AG10803 (cell line): ENCODE results near the gene BRAT1.
"Not testable (repeated sequence)": the region's sequence is repeated elsewhere in the genome, so short reads cannot be mapped to it uniquely, and the experiment has no call there.

ENCODE experiments used
- DNase-seq: peaks from one replicate; pipeline ENCODE4 v3.0.0; 2010; ENCODE audit warnings: low read depth
- H3K4me3 ChIP-seq: 2 replicates; pipeline ENCODE4 v1.5.1; 2011; ENCODE audit warnings: mild to moderate bottlenecking, low read length, control low read depth
- TF ChIP-seq, protein P1 (sequence below): conservative IDR thresholded peaks from 2 replicates; pipeline ENCODE4 v1.5.1; 2011; ENCODE audit warnings: mild to moderate bottlenecking, low read length, control low read depth, inconsistent platforms

The BRAT1 gene

DNA sequence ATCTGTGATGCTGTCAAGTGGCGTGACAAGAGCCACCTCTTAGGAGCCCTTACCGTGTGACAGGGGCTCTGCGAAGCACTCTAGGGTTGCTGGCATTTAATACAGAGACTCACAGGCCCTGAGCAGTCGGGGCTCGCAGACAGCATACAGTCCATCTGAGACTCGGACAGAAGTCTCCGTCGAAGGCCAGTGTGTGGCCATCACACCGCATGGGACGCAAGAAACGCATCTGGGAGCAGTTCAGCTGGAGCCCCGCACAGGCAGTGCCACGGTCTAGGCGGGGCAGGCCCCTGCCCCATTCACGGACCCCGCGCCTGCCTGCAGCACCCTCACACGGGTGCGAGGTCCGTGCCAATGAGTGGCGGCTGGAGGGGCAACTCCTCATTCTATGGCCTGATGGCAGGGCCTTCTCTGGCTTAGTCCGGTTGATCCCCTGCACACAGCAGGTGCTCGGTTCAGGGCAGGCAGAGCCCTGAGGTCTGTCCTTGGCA is 37.1 kb upstream of the BRAT1 start:
- TF ChIP-seq, protein P1, sequence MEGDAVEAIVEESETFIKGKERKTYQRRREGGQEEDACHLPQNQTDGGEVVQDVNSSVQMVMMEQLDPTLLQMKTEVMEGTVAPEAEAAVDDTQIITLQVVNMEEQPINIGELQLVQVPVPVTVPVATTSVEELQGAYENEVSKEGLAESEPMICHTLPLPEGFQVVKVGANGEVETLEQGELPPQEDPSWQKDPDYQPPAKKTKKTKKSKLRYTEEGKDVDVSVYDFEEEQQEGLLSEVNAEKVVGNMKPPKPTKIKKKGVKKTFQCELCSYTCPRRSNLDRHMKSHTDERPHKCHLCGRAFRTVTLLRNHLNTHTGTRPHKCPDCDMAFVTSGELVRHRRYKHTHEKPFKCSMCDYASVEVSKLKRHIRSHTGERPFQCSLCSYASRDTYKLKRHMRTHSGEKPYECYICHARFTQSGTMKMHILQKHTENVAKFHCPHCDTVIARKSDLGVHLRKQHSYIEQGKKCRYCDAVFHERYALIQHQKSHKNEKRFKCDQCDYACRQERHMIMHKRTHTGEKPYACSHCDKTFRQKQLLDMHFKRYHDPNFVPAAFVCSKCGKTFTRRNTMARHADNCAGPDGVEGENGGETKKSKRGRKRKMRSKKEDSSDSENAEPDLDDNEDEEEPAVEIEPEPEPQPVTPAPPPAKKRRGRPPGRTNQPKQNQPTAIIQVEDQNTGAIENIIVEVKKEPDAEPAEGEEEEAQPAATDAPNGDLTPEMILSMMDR, result no peak
- DNase-seq, result no peak
- no peak overlapping the region for H3K4me3 ChIP-seq

DNA sequence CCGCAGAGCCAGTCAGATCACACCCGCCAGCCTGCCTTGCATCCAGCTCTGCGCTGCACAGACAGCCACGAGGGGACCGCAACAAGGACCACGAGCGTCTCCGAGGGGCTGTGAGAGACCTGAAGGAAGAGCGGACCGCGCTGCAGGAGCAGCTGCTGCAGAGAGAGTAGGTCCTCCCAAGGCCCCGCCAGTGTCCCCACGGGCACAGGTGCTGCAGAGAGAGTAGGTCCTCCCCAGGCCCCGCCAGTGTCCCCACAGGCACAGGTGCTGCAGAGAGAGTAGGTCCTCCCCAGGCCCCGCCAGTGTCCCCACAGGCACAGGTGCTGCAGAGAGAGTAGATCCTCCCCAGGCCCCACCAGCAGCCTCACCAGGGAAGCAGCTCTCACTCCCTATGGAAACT is 34.6 kb upstream of the BRAT1 start:
- not testable (repeated sequence) for H3K4me3 ChIP-seq

DNA sequence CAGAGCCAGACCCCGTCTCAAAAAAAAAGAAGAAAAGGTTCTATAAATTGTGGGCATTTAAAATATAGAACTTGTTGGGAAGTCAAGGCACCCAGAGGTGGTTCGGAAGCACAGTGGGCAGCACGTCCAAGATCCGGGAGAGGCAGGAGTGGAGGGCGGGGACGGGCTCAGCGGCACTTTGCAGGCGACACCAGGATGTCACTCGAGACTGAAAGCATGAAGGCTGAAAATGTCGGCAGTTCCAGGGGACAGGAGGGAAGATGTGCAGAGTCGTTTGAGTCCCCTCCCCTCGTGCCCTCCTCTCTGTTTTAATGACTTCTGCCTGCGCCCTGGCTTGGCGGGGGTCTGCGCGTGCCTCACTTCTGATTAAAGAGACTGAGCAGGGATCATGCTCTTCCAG is 34.0 kb upstream of the BRAT1 start:
- TF ChIP-seq, protein P1, result no peak
- no peak overlapping the region for H3K4me3 ChIP-seq
- DNase-seq, result no peak

More for the DNA sequence above, 34.6 kb upstream of the BRAT1 start:
- DNase-seq, result not testable (repeated sequence)

DNA sequence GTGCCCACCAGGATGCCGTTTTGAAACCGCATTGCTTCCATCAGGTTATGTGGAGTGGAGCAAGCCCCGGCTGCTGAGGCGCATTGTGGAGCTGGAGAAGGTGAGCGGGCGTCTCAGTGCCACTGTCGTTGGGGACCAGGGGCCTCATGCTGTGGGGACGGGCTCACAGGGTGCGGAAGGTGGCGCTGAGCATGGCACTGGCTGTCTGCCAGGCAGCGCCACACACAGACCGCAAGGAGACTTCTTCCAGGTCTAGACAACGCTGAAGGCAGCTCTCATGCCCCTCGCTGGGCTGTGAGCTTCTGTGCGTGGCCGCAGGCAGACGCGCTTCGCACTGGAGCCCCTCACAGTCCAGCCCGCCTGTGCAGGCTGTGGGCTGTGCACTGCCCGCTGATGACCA is 32.5 kb upstream of the BRAT1 start:
- DNase-seq, result no peak
- no peak overlapping the region for H3K4me3 ChIP-seq
- TF ChIP-seq, protein P1, result no peak

DNA sequence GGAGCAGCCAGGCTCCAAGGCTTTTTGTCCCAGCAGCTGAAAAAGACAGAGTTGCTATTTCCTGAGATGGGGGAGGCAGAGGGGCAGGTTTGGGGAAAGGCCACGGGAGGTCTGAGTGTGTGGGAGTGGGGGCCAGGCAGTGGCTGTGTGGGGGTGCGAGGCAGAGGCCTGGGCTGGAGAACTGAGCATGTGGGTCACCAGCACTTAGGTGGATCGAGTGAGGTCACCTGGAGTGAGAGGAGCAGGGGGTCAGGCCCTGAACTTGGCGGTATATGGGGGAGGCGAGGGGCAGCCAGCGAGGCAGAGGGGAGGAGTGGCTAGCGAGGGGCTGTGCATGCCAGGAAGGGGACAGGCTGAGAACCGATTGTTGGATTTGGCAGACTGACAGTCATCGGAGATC is 31.8 kb upstream of the BRAT1 start:
- DNase-seq, result no peak
- TF ChIP-seq, protein P1, result no peak
- H3K4me3 ChIP-seq, result no peak overlapping the region

DNA sequence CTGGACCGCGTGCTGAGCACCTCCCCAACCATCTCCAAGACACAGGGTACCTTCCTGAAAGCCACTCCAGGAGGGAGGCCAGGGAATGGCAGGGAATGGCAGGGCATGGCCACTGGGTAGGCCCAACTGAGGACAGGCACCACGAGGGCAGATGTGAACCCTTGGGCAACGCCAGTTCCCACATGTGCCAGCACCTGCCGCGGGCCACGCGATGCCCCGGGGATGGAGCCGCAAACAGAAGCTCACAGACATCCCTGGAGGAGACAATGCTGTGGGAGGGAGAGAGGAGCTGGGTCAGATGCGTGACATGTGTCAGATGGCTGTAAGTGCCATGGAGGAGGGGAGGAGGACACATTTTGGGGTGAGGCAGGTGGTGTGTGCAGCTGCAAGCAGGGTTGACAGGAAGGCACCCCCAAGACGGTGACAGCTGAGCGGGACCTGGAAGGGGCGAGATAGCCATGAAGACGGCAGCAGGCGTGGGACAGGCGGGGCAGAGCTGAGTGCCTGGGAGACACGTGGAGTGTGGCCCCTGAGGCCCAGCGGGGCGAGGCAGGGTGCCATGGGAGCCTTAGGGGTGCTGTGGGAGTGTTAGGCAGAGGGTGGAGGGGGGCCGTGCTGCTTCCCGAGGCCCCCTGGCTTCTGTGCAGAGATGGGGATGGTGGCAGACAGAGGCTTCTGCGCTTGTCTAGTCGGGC is 31.1 kb upstream of the BRAT1 start:
- no peak for DNase-seq
- H3K4me3 ChIP-seq, result no peak overlapping the region
- TF ChIP-seq, protein P1, result no peak

DNA sequence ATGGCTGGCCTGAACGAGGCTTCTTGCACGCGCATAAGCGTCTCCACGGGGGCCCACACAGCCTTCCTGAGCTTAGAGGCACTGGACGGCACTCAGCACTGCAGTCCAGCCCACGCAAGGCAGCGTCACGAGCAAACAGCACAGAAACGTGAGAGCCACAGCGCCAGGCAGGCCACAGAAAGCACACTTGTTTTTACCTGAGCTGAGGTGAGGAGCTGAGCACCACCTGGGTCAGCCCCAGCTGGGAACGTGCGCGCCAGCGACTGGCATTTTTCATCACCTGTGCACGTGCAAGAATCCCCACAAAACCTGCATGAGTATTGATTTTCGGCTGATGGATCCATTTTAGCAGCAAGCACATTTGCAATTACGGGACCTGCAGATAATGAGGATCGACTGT is 30.1 kb upstream of the BRAT1 start:
- DNase-seq, result no peak
- TF ChIP-seq, protein P1, result no peak
- no peak overlapping the region for H3K4me3 ChIP-seq
